NCI-H146 treated with DMSO at 0.1 percent for 48 hours (cell line): ENCODE data around the gene TMEM61.

Experiments
- DNase-seq: peaks from one replicate; lab custom pipeline; 2025; ENCODE audit not compliant: unreplicated experiment; lab: John Stamatoyannopoulos, UW

Gene TMEM61

GRCh38 chr1:54985556-54985955, 5.1 kb downstream of the TMEM61 start:
- no peak for DNase-seq

DNA sequence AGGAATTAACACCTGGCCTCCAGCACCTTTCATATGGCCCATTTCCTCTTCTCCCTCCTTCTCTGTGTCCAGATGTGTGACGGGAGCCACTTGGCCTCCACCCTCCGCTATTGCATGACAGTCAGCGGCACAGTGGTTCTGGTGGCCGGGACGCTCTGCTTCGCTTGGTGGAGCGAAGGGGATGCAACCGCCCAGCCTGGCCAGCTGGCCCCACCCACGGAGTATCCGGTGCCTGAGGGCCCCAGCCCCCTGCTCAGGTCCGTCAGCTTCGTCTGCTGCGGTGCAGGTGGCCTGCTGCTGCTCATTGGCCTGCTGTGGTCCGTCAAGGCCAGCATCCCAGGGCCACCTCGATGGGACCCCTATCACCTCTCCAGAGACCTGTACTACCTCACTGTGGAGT, 5.6 kb downstream of the TMEM61 start:
- no peak for DNase-seq

DNA sequence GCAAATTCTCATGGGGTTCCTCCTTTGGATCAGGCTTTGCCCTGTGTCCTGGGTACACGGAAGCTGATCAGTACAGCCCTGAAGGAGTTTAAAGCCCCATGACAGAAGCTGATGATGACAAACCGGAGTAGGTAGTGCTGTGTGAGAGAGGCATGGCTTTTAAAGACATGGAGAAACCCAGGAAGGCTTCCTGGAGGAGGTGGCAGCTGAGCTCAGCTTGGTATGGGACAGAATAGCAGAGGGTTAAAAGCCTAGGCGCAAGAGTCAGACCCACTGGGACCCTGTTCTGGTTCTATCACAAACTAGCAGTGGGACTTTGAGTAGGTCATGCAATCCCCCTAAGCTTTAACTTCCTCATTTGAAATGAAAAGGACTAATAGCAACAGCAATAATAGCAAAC, 6.1 kb downstream of the TMEM61 start:
- no peak for DNase-seq

GRCh38 chr1:54987427-54987826, 7.0 kb downstream of the TMEM61 start:
- DNase-seq = no peak

- no peak for DNase-seq
These were observed 7.7 kb downstream of the TMEM61 start for GRCh38 chr1:54987919-54988705.

- DNase-seq = no peak
These were observed 8.5 kb downstream of the TMEM61 start for GRCh38 chr1:54988975-54989374.

- DNase-seq = peak; percentile 92
These were observed 9.0 kb downstream of the TMEM61 start for GRCh38 chr1:54989473-54989872.

DNA sequence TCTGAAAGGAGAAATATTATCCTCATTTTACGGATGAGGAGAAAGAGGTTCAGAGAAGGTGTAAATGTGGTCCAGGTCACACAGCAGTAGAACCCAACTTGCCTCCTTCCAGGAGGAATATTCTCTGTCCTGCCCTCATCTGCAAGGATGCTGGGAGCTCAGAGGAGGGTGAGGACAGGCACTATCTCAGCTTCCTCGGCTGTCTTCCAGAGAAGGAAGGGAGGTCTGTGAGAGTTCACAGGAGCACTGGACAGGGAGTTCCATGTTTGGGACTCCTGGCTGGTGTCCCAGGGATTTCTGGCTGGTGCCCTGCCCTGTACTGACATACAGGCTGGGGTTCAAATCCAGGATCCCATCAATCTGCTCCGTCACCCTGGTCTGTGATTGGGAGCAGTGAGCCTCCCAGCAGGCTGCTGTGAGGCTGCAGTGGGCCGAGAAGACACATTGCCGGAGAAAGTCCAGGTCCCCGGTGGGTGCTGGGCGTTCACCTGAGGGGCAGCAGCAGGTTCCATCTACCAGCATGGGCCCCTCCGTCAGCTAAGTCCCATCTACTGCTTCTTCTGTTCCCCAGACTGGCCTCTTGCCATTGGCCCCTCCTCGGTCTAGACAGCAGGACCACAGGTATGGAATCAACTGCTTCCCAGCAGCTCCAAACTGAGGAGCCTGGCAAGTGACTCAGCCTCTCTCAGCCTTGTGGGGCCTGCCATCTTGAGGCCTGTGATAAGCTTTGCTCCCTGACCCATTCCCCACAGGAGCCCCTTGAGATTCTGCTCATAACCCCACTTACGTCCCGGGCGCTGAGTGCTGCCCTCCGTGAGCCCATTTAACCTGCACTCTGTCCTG, 9.8 kb downstream of the TMEM61 start:
- DNase-seq = no peak

DNA sequence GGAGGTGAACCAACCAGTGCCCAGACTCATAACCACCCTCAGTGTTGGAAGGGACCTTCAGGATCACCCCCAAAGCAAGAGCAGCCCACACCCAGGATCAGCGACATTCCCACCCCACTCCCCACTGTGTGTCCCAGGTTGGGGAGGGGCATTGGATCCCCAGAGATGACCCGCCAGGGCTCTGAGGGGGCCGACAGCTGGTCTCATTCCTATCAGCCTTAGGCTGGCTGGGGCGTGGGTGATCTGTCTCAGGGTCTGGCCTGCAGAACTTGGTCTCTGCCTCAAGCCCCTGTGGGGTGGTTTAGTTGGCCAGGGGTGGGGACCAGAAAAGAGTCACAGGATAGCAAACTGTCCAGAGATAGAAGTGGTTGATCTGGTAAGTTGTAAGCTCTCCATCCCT, 10.5 kb downstream of the TMEM61 start:
- no peak for DNase-seq

GRCh38 chr1:54991939-54992338, 11.5 kb downstream of the TMEM61 start:
- DNase-seq = no peak

- no peak for DNase-seq
These were observed 12.7 kb downstream of the TMEM61 start for GRCh38 chr1:54993140-54993539.

DNA sequence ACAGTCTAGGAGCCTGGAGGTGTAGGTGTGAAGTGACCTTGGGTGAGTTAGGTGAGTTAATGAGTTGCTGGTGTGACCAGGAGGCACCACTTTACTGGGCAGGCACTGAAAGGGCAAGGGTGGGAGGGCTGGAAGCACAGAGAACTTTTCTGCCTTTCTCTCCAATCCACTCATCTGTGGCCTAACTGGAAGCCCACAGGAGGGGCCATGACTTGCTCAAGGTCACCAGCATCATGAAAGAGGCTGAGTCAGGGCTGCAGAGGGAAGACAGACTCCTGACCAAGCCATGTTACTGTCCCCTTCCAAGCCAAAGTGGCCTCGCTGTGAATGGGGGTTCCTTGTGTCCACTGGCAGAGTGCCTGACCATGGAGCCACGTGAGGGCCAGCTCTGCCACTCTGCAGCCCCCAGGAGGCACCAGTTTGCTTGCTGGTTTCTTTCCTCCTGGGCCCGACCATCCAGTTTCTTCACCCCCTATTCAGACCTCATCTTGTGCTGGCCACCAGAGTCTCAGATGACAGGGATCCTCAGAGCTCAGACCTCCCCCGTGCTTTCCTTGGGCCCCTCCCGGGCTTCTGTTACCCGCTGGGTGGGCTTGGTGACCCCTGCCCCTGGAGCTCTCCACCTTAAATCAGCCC, 14.0 kb downstream of the TMEM61 start:
- no peak for DNase-seq

- DNase-seq = peak; percentile 39
These were observed 14.8 kb downstream of the TMEM61 start for GRCh38 chr1:54995013-54995760.

DNA sequence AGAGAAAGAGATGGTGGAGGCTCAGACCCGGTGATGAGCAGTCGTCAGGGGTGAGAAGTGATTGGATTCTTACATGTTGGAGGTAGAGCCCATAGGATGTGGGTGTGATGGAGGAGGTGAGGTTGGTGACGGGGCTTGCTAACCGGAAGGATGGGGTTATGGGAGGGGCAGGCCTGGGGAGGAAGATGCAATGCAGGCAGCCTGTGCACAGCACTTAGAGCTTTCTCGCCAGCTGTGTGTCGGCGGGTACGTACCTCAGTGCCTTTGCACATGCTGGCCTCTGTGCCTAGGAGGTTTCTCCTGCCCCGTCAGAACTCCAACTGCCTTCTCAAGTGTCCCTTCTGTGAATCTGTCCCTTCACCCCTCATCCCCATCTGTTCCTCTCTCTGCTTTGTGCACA, 15.4 kb downstream of the TMEM61 start:
- DNase-seq = no peak

DNA sequence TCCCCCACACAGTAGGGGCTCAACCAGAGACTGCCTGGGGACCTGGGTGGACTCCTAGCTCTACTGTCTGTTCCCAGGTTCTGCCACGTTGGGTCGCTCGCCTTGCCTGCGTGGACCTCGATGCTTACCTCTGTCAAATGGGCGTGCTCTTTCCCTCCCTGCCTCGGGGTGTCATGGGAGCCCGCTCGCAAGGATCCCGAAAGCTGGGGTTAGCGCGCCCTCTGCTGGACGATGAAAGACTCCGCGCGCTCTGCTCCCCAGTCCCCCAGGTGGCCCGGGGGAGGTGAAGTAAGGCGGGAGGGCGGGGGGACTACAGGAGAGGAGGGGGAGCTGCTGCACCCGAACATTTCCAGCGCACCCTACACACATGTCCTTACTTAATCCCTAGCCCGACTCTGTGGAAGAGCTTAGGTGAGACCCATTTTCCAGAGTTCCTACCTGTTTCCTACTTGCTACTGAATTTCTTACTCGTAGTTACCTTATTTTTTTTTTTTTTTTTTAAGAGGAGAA, 16.0 kb downstream of the TMEM61 start:
- peak; percentile 14 for DNase-seq

DNA sequence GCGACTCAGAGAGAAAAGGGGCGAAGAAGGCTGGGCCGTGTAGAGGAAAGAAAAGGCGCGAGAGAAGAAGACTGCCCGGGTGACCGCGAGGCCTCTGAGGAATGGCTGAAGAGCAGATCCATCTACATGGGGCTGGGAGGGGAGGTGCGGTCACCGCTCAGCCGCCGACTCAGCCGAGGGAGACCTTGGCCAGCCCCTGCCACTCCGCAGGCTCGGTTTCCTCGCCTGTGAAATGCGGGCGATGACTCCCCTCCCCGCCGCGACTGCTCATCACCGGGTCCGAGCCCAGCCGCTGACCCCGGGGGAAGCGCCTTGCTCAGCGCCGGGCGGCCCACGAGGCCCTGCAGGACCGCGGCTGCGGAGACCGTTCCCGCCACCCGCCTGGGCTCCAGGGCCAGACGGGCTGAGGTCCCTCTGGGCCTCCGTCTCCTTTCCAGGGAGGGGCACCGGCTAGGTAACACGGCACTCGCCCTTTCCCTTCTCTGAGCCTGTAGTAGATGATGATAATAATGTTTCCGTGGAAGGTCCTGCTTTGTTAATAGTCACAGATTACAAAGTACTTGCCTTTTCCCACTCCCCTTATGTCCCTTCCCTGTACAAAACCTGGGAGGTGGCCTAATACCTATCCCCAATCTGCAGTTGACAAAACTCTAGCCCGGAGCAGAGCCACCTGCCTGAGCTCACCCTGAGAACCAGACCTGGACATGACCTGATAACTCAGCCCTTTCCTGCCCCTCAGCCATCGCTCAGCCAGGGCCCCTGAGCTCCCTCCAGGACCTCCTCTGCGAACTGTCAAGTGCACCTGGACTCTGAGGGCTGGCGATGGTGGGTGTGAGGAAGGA, 16.7 kb downstream of the TMEM61 start:
- no peak for DNase-seq

- DNase-seq = no peak
These were observed 17.2 kb downstream of the TMEM61 start for GRCh38 chr1:54997711-54997986.

- no peak for DNase-seq
These were observed 17.7 kb downstream of the TMEM61 start for GRCh38 chr1:54998100-54998499.

DNA sequence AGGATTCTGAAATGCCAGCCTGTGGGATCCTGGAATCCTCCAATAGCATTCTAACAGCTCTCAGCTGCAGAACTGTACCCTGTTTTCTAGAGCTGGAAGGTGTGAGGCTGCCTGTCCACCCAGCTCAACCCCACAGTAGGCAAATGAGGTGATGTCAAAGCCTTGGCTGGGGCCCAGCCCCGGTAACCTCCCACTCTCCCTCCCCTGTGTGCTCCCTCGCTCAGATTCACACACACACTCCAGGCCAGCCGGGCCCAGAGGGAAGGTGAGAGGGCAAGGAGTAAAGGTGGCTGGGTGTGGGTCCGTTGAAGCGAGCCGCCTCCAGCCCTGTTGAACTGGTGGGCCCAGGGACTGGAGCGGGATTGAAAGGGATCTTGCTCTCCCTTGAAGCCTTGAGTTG, 18.2 kb downstream of the TMEM61 start, which contains the start of gene BSND:
Gene BSND, plus strand, starts transcription at position 257 of the 400 bp plus-strand sequence. CDS start 254 bp downstream, outside the sequence.
- no peak for DNase-seq
